HG03064 (cell line): ENCODE results near the gene HHLA2.

ENCODE experiments used
- ATAC-seq: cut with Tn5 transposase; IDR thresholded peaks from one replicate; pipeline ENCODE4 v1.9.1; 2021; ENCODE audit warnings: low read depth; ENCODE audit not compliant: unreplicated experiment

The HHLA2 gene

DNA sequence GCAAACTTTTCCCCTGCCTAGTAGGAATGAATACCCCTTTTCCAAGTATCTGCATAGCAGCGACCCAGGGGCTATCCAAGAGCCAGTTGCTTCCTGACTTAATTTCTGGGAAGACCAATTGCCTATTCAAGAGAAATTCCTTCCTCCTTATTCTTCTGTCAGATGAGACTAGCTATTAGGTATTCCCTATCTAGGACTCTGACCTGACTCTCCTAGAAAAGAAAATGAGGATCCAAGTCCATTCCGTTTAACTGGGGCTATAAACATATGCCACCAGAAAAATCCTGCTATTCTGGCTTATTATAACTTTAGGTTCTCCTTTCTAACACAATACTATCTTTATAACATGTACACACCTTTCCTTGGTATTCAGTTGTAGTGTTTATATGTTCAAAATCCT, 1.7 kb downstream of the HHLA2 start:
- ATAC-seq: no peak

DNA sequence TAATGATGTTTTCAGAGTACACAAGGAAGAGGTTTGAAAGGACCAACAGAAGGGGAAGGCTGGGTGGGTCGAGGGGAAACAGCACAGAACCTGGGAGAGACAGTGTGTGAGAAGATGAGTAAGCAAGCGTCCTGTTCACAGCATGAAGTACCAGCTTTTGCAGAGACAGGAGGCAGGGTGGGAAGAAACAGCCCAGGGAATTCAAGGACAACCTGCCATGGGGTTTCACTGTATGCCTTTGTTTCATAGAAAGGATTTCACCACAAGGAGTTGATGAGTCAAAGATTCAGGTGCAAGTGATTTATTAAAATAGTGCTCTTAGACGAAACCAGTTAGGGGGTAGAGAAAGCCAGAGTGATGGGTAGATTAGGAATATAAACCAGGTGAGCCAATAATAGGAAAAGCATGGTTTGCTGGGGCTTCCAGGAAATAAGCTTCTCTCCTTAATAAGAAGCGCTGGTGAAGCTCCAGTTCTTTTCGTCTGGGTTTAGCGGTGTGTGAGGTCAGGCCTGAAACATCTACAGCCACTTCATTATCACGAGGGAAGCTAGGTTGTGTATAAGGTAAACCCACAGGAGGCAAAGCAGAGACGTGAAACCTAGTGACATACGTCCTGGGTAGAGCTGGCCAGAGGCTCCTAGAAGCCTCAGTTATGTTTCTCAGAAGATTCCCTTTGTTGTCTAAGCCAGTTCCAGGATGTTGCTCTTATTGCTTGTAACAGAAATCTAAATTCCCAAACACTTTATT, 3.9 kb downstream of the HHLA2 start:
- ATAC-seq: no peak

DNA sequence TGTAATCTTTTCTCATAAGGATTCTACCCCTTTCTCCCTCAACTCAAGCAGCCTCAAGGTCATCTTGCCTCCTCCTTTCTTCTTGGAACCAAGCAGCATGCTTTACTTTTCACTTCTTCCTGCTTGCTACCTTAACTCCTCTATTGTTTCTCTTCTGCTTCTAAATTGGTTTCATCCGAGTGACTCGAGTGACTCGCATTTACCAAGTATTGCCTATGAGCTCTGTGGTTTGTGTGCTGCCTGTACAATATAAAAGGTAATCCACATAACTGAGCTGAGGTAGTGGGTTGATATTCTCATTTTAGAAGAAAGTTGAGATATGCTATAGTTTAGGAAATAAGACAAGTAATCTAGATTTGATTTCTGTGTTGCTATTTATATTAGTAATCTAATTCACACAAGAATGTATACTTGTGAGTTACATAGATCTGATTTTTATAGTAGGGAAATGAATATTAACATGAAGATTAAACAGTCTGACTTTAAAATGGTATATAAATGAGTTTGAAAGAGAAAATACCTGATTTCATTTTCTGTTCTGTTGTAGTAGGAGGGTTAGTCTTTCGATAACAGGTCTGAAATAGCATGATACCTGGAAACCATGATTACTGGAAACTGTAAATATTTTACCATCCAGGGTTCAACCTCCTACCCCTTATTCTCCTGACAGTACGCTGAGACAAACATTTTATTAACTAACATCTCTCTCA, 5.5 kb downstream of the HHLA2 start:
- no peak for ATAC-seq

DNA sequence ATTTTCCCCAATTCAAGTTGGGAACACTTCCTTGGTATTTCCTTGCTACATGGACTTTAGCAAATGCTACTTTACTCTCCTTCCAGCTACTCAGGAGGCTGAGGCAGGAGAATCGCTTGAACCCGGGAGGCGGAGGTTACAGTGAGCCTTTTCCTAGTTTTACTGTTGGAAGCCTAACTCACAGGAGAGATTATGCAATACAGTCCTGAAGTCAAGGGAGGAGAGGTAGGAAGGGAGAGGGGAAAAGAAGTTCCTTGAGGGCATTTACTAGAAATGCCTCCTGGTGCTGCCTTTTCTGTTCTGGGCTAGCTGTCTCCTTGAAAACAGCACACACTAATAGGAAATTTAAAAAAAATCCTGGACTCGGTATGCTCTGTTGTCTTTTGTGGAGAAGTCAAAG, 6.2 kb downstream of the HHLA2 start:
- no peak for ATAC-seq

DNA sequence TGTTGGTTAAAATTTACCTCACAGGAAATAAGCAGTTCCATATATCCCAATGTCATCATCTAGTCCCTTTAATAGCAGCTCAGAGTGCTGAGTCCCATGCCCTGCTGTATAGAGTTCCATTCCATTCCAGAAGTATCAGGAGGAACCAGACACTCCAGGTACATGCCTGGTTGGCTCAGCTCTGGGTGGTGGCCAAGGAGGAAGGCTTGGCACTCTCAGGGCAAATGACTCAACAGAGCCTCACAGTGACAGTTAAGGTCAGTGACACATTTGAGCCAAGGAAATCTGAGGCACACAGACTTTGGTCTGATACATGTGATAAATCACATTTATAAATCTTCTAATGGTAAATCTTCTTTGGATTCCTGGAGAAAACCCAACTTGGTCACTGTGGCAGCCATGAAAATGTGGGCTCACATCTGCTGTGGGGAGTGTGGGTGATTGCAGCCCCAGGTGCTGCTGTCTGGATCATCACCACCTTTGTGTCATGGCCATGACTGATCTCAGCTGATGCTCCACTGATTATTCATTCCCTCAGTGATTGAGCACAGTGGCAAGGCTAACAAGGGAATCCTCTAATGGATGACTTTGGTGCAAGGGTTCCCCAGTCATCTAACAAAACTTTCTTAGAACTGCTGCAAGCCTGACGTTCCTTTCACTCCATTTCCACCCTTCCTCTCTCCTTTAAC, 9.3 kb downstream of the HHLA2 start:
- no peak for ATAC-seq

DNA sequence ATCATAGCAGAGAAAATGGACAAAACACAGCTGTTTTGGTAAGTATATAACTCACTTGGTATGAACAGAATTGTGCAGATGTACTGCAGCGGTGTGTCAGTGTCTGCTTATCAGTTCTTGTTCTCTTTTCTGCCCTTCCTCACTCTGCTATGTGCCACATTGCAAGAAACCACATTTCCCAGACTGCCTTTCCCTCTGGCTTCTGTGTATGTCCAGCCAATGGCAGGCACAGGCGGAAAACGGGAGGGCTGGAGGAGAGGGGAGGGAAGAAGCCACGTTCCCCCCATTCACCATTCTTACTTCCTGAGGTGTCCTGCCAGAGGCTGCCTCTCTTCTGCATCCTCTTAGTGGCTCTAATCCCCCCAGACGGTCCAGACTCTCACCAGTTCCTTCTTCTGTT, 15.4 kb downstream of the HHLA2 start:
- no peak for ATAC-seq

DNA sequence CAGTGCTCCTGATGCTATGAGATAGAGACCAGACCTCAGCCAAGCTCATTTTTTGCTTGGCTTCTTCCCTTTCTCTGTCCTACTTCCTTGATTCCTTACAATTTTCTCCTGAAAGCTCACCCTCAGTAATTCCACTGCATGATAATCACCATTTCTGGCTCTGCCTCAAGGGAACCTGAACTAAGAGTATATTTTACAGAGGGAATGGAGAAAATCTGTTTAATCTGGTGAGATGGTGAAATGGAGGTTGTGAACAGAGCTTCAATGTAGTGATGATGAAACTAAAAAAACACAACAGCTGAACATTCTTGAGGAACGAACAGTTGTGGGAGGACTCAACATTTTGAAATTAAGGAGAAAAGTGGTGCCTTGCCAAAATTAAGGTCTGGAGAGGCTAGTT, 16.3 kb downstream of the HHLA2 start:
- no peak for ATAC-seq

DNA sequence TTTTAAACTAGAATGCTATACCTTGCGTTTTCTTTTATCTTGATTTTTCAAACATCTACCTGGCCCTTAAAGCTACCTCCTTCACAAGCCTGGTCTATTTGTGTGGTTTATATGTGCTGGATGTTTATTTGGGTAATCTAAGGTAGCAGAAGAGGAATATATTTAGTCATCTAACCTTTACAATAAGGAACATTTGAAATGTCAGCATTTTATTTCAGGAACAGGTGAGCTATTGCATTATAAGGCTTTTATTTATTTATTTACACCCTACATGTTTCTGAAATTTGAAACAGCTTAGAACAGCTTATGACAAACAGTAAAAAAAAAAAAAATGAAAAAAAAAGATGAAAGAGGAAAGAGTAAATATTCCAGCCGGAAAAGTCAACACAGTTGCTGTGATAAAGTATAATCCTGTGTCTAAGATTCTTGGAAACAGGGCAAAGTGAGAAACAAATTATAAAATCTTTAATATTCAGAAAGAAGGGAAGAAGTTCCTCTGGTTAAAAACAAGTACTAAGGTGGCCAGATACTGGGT, 19.5 kb downstream of the HHLA2 start:
- ATAC-seq: no peak

DNA sequence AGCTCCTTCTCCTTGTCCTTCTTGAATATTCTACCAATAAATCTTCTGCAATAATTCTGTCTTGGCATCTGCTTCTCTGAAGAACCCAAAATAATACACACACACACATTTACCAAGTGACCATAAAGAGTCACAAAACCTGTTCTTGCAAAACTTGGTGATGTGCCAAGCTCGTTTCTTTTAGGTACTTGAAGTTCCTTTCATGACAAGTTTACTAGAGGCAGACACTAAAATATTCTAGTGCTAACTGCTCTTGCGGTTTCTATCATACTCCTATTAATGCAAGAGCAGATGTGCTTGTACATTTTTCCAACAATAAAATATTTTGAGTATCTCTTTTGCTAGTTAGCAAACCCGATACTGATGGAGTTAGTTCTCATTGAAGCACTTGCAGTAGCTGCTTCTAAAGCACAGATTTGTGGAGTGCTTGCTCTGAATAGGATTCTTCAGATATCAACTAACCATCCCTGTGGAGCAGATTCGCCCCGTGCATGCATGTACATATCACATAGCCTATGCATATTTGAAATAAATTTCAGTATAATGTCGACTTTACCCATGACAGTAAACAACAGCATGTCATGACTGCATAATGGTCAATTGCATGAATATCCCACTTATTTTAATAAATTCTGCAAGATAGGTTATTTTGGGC, 23.2 kb downstream of the HHLA2 start:
- no peak for ATAC-seq

DNA sequence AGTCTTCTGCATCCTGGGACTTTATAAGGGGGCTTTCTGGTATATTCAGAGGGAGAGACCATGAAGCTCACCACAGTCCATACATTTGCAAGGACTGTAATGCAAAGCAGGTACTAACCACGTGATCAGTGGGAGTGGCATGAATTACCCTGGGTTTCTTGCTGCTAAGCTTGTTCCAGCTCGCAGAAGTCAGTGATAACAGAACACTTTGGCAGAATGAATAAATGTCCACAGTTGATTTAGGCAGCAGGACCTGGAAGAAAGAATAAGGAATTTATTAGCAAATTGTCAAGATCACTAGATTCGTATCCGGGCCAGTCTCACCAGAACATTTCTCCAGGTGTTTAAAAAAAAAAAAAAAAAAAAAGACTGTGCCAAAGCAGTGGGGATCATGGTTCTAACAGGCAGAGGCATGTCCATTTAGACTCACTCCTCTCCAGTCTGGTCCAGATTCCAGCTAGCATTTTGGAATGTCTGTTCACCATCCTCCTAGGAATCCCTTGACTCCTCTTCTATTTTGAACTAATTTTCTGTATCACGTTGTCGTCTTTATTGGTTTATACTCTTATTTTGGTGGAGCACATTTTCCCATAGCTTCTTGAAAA, 24.5 kb downstream of the HHLA2 start:
- no peak for ATAC-seq

DNA sequence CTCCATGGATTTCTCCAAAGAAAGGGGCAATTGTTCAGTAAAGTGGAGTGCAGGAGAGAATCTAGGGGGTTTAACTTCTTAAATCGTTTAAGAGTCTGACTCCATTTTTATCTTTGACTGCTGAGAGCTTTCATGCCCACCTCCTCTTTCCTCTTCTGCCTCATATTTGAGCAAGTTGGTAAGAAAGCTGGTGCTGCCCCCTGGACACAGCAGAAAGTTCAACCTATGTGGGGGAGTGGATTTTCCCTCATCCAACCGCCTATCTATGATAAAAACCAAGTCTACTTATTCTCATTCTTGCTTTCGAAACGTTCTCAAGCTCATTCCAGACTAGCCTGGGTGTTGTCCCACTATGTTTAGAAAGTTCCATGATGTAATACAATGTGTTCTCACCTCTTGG, 26.0 kb downstream of the HHLA2 start:
- no peak for ATAC-seq

DNA sequence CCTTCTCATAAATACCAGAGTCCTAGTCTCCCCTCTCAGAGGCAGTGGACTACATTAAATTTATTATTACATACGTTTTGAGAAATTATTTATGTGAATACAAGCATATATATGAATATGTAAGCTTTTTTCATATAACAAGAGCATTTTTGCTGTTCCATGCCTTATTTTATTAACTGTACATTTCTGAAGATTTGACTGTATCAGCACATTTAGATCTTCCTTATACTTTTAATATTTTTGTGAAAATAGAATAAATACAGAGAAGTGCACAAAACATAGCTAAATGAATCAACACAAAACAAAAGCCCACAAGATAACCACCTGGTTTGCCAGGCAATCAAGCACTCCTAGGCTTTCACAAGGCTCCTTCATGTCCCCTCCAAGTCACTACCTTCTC, 27.8 kb downstream of the HHLA2 start:
- ATAC-seq: no peak

DNA sequence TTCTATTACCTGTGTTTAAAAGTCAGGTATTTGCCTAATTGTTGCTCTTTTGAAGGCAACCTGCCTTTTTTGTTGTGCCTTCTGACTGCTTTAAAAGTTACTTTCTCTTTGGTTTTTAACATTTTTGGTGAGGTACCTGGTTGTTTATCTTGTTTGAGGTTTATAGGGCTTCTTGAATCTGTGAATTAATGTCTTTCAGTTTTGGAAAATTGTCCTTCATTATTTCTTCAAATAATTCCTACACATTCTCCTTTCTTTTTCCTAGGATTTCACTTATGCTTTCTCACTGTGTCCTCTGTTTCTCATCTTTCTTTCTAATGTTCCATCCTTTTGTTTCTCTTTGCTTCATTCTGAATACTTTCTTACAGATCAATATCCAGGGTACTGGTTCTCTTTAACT, 30.8 kb downstream of the HHLA2 start:
- ATAC-seq: no peak

DNA sequence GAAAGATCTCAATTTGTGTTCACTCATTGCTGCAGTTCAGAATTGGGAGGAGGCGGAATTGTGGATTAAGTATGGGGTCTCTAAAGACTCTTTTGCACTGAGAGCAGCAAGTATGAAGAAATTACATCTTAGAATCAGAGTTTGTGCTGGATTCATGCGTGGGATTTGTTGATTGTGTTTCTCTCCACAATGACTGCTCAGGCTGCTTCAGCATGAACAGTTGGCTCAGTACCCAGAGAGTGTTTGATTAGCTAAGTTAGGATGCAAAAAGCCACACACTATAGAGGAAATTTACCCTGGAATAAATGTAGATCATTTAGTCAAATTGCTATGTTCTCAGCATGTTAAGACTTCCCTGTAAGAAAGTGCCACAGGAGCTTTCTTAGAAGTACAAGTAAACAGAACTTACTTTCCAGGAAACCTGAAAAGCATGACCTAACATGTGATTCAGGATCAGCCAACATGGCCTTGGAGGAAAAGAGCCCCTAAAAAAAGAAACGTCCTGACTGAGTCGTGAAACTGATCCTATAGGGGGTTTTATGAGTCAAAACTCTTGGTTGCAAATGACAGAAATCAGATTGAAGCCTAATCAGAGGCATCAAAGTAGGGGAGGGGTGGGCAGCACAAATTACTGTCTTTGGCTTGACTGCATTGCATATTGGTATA, 32.6 kb downstream of the HHLA2 start:
- ATAC-seq: no peak

DNA sequence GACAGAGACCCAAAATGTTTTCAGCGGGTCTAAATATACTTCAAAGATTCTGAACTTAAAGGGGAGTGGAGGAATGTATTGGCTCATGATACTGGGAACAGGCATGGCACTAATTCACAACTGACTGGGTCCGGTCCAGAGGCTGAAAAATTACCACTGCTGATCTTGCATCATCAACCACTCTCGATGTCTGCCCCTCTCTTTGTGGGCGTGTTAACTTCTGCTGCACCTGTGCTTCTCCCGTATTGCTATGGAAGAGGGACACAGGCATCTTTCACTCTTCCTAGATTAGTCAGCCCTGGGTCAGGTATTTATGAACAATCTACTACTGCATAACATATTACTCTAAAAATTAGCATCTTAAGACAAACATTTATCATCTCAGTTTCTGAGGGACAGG, 33.2 kb downstream of the HHLA2 start:
- no peak for ATAC-seq

DNA sequence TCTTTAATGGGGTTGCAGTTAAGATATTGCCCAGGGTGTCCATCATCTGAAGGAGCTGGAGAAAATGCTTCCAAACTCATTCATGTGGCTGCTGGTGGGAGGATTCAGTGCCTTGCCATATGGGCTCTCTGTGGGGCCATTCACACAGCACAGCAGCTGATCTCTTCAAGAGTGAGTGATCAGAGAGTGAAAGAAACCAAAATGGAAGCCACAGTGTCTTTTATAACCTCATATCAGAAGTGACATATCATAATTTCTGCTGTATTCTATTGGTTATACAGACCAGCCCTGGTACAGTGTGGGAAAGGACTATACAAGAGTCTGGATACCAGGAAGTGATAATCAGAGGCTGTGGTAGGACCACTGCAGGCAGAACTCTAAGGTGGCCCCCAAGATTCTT, 33.6 kb downstream of the HHLA2 start:
- no peak for ATAC-seq

DNA sequence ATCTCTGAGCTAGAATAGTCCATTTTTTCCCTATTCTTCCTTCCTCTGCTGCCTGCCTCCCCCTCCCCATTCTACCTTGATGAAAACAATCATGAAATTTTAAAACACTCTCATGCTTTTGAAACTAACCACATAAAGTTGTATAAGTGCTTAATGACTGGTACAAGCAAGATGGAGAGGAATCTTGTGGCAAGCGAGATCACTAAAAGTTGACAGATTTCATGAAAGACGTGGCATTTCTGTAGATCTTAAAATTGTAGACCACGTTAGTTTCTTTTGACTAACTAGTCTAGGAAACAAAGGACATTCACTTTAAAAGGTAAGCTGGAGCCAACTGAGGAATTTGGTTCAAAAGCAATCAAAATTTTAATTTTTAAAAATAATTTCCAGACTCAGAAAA, 35.4 kb downstream of the HHLA2 start:
- ATAC-seq: no peak

DNA sequence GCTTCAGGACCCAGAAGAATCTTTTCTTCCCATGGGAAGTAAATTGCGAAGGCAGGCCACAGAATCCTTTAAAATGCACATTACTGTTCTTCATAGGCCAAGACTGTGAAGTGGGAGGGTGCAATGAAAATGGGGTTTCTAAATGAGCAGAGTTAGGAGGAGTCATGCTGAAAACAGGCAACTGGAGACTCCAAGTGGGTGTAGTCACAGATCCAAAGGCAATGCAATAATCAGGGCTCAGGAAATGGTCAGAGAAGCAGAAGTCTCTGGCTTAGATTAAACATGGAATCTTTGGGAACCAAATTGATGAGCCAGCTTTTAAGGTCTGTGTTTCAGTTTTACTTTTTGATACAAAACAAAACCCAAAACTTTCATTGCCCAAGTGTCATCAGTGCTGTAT, 37.6 kb downstream of the HHLA2 start:
- ATAC-seq: no peak

DNA sequence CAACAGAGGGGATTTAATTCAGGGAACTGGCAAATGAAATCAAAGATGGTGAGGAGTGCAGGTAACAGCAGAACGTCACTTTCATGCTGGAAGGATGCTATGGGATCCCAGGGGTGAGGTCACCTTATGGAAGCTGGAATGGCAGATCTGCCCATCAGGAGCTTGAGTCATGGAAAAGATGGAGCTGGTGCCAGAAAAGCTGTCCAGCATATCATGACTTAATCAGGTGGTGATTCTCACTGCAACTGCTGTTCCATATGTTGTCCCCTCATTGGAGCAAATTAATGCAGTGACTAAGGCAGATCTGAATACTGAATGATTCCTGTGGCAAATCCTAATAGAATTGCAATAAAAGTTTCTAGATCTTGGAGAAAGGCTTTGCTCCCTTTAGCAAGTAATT, 38.4 kb downstream of the HHLA2 start:
- no peak for ATAC-seq

DNA sequence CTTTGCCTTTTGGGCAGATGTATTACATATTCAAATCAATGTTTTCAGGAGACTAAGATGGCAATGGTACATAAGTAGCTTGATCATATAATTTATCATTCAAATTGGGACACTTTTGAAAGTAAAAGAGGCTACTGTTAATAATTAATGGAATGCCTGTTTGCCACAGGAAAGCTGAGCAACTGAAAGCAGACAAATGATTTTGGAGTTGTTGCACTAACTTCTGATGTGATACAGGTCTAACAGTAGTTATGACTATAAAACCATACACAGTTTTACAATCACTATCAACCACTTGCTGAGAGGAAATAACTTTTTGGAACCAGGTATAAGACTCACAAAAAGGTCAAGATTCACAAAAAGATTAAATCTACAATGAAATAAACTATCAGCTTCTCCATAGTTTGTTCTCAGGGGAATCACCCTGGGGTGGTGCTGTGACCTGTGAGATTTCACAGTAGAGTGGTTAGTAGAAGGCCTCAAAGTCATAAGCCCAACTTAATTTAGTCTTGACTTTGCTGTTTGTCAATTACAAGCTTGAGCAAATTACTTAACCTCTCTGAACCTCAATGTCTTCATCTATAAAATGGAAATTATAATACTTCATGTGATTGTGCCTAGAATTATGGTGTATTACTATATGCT, 42.7 kb downstream of the HHLA2 start:
- ATAC-seq: no peak
